Endothelial cell of umbilical vein (primary cell): ENCODE results near the gene ALG6.

Source experiments
- EZH2 ChIP-seq: IDR thresholded peaks from 2 replicates; pipeline ENCODE4 v1.6.1; 2012; ENCODE audit warnings: borderline replicate concordance, low read depth, mild to moderate bottlenecking, moderate library complexity, low read length, inconsistent platforms; ENCODE audit not compliant: severe bottlenecking
- JUN ChIP-seq: IDR thresholded peaks from 2 replicates; pipeline ENCODE4 v1.6.1; 2011; ENCODE audit warnings: borderline replicate concordance, low read depth; ENCODE audit not compliant: insufficient read length, insufficient read depth
- POLR2A ChIP-seq: IDR thresholded peaks from 2 replicates; pipeline ENCODE4 v1.6.1; 2012; ENCODE audit warnings: low read depth, mild to moderate bottlenecking, control low read depth, low read length
- POLR2AphosphoS5 ChIP-seq: IDR thresholded peaks from 2 replicates; pipeline ENCODE4 v1.6.1; 2012; ENCODE audit warnings: low read depth, mild to moderate bottlenecking, control low read depth, low read length, moderate library complexity; ENCODE audit not compliant: insufficient read depth
- TF ChIP-seq, protein P1 (sequence below), 2 donors: IDR thresholded peaks; 1 replicate in 1 of 2; 2 replicates in 1 of 2; pipeline ENCODE4 v1.5.1; 2011; ENCODE audit warnings: low read length in 2 of 2, mild to moderate bottlenecking in 2 of 2, moderate library complexity in 2 of 2, control low read depth in 1 of 2, inconsistent platforms in 1 of 2, low read depth in 1 of 2; ENCODE audit not compliant: insufficient read depth in 1 of 2; ENCODE audit errors: extremely low read depth in 1 of 2
- TF ChIP-seq, protein P2 (sequence below): IDR thresholded peaks from 2 replicates; pipeline ENCODE4 v1.6.1; 2011; ENCODE audit not compliant: insufficient read depth, insufficient read length

DNA sequence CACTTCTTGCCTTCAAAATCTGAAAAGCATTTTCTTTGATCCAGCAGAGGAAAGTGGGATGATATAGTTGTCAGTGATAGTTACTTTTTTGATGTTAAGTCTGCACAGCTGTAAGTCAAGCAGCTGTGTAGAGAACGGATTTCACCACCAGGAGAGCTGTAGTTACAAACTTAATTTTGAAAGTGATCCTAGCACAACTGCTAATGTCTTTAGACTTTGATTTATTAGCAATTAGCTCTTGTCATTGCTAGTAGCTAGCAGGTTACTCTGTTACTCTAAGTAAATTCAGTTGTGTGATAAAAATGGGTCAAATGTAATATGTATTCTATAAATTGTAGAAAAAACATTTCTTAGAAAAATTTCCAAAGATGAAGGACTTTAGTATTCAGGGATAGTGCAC, 46.0 kb downstream of the ALG6 start:
- no peak for TF ChIP-seq POLR2AphosphoS5
- no peak for TF ChIP-seq EZH2
- TF ChIP-seq, protein P1, sequence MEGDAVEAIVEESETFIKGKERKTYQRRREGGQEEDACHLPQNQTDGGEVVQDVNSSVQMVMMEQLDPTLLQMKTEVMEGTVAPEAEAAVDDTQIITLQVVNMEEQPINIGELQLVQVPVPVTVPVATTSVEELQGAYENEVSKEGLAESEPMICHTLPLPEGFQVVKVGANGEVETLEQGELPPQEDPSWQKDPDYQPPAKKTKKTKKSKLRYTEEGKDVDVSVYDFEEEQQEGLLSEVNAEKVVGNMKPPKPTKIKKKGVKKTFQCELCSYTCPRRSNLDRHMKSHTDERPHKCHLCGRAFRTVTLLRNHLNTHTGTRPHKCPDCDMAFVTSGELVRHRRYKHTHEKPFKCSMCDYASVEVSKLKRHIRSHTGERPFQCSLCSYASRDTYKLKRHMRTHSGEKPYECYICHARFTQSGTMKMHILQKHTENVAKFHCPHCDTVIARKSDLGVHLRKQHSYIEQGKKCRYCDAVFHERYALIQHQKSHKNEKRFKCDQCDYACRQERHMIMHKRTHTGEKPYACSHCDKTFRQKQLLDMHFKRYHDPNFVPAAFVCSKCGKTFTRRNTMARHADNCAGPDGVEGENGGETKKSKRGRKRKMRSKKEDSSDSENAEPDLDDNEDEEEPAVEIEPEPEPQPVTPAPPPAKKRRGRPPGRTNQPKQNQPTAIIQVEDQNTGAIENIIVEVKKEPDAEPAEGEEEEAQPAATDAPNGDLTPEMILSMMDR (IDR thresholded peaks at IDR 0.05; ENCODE audit: extremely low read depth in 1 of 2, insufficient read depth in 1 of 2, low read depth in 1 of 2, low read length in 2 of 2), result no peak
- TF ChIP-seq, protein P2, sequence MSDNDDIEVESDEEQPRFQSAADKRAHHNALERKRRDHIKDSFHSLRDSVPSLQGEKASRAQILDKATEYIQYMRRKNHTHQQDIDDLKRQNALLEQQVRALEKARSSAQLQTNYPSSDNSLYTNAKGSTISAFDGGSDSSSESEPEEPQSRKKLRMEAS, result no peak
- no peak for TF ChIP-seq POLR2A
- TF ChIP-seq JUN, result no peak
